GM23338 (cell line): Measurements from ENCODE around the gene LTBP2. TPM values are rescaled to one million over a fixed set of nuclear protein-coding genes. Genes with fewer than 3 reads are reported as not detected.

Experiments used
- ATAC-seq: fragments of 200-7000 bp; cut with Tn5 transposase; 3 replicates; pipeline ENCODE4 v1.9.1; 2020
- DNase-seq: peaks from one replicate; pipeline ENCODE4 v3.0.0-alpha.2; 2015; ENCODE audit warnings: low spot score
- H2AFZ ChIP-seq: fragments of 200-600 bp; sonication (generic); 2 replicates; pipeline ENCODE4 v1.8.0; 2016; ENCODE audit warnings: antibody characterized with exemption, mild to moderate bottlenecking, moderate library complexity
- H3F3A ChIP-seq: fragments of 200-600 bp; sonication (generic); replicated peaks from 2 replicates; pipeline ENCODE4 v1.8.0; 2017; ENCODE audit warnings: antibody characterized with exemption, mixed run types, low read depth
- H3K27ac ChIP-seq: fragments of 200-600 bp; sonication (generic); 2 replicates; pipeline ENCODE4 v1.6.1; 2016; ENCODE audit warnings: low read depth
- H3K27me3 ChIP-seq: fragments of 200-600 bp; sonication (generic); 2 replicates; pipeline ENCODE4 v1.8.0; 2016; ENCODE audit warnings: mild to moderate bottlenecking, mixed run types, moderate library complexity; ENCODE audit not compliant: insufficient read depth
- H3K36me3 ChIP-seq: fragments of 200-600 bp; sonication (generic); 2 replicates; pipeline ENCODE4 v1.8.0; 2016; ENCODE audit warnings: mild to moderate bottlenecking; ENCODE audit not compliant: insufficient read depth
- H3K4me1 ChIP-seq: fragments of 200-600 bp; sonication (generic); 2 replicates; pipeline ENCODE4 v1.8.0; 2016; ENCODE audit warnings: mild to moderate bottlenecking, moderate library complexity; ENCODE audit not compliant: insufficient read depth
- H3K4me2 ChIP-seq: fragments of 200-600 bp; sonication (generic); 2 replicates; pipeline ENCODE4 v1.7.1; 2017; ENCODE audit warnings: mixed run types
- H3K4me3 ChIP-seq: fragments of 200-600 bp; sonication (generic); 2 replicates; pipeline ENCODE4 v1.6.1; 2016; ENCODE audit warnings: mixed run types
- H3K79me2 ChIP-seq: fragments of 200-600 bp; sonication (generic); replicated peaks from 2 replicates; pipeline ENCODE4 v1.8.0; 2017; ENCODE audit warnings: mild to moderate bottlenecking; ENCODE audit not compliant: insufficient read depth
- H3K9me2 ChIP-seq: fragments of 200-600 bp; sonication (generic); 2 replicates; pipeline ENCODE4 v1.8.0; 2017; ENCODE audit not compliant: insufficient read depth
- H4K20me1 ChIP-seq: fragments of 200-600 bp; sonication (generic); replicated peaks from 2 replicates; pipeline ENCODE4 v1.8.0; 2017; ENCODE audit warnings: mild to moderate bottlenecking; ENCODE audit not compliant: insufficient read depth
- H3K27ac Mint-ChIP-seq: 2 replicates; pipeline ENCODE4 v1.8.0; 2020; ENCODE audit warnings: inconsistent platforms, mild to moderate bottlenecking, moderate library complexity, mixed read lengths
- H3K27me3 Mint-ChIP-seq: 3 replicates; pipeline ENCODE4 v1.8.0; 2022; ENCODE audit warnings: low read depth, mild to moderate bottlenecking, moderate library complexity, mixed read lengths, inconsistent platforms; ENCODE audit not compliant: insufficient read depth, poor library complexity
- H3K36me3 Mint-ChIP-seq: 3 replicates; pipeline ENCODE4 v1.8.0; 2021; ENCODE audit warnings: low read depth, mild to moderate bottlenecking, inconsistent platforms, moderate library complexity, mixed read lengths
- H3K4me1 Mint-ChIP-seq: 3 replicates; pipeline ENCODE4 v1.8.0; 2020; ENCODE audit warnings: mild to moderate bottlenecking, inconsistent platforms, mixed read lengths
- H3K4me3 Mint-ChIP-seq: 3 replicates; pipeline ENCODE4 v1.8.0; 2021; ENCODE audit warnings: moderate library complexity, mild to moderate bottlenecking, inconsistent platforms, mixed read lengths
- H3K9me3 Mint-ChIP-seq: 3 replicates; pipeline ENCODE4 v1.8.0; 2020; ENCODE audit warnings: moderate library complexity, mild to moderate bottlenecking, inconsistent platforms, mixed read lengths
- CREB1 ChIP-seq: fragments of 250-450 bp; sonication (Bioruptor Pico); IDR thresholded peaks from 2 replicates; pipeline ENCODE4 v1.5.0; 2020; ENCODE audit warnings: low read depth, mild to moderate bottlenecking, moderate library complexity
- ETS1 ChIP-seq: IDR thresholded peaks from 2 replicates; pipeline ENCODE4 v1.6.1; 2016; ENCODE audit warnings: antibody characterized with exemption
- EZH2 ChIP-seq: fragments of 200-600 bp; sonication (generic); IDR thresholded peaks from one replicate; pipeline ENCODE4 v1.8.0; 2017; ENCODE audit warnings: antibody characterized with exemption, mild to moderate bottlenecking, low read depth; ENCODE audit not compliant: unreplicated experiment
- EZH2phosphoT487 ChIP-seq: fragments of 200-600 bp; sonication (generic); IDR thresholded peaks from one replicate; pipeline ENCODE4 v1.8.1; 2018; ENCODE audit warnings: antibody characterized with exemption; ENCODE audit not compliant: unreplicated experiment
- JUNB ChIP-seq: IDR thresholded peaks from one replicate; pipeline ENCODE4 v1.6.1; 2016; ENCODE audit warnings: antibody characterized with exemption; ENCODE audit not compliant: unreplicated experiment
- NANOG ChIP-seq: IDR thresholded peaks from 2 replicates; pipeline ENCODE4 v1.6.1; 2016; ENCODE audit warnings: antibody characterized with exemption, borderline replicate concordance
- POLR2AphosphoS5 ChIP-seq: IDR thresholded peaks from 2 replicates; pipeline ENCODE4 v1.6.1; 2016; ENCODE audit warnings: antibody characterized with exemption, low read depth
- STAT1 ChIP-seq: IDR thresholded peaks from one replicate; pipeline ENCODE4 v1.6.1; 2016; ENCODE audit warnings: antibody characterized with exemption; ENCODE audit not compliant: unreplicated experiment
- ZNF114 ChIP-seq: fragments of 250-450 bp; sonication (Bioruptor Pico); IDR thresholded peaks from 2 replicates; pipeline ENCODE4 v1.5.0; 2020; ENCODE audit warnings: mild to moderate bottlenecking, moderate library complexity
- ZNF331 ChIP-seq: fragments of 250-450 bp; sonication (Bioruptor Pico); IDR thresholded peaks from 2 replicates; pipeline ENCODE4 v1.5.0; 2020; ENCODE audit warnings: low read depth, mild to moderate bottlenecking, moderate library complexity
- ZNF462 ChIP-seq: fragments of 250-450 bp; sonication (Bioruptor Pico); IDR thresholded peaks from 2 replicates; pipeline ENCODE4 v1.5.0; 2020; ENCODE audit warnings: mild to moderate bottlenecking, moderate library complexity
- polyA plus RNA-seq: library from polyadenylated mRNA; unstranded; fragments of >200 nt; fragmentation: Nextera tagmentation; extraction: Ambion mirVana; gene quantifications from 2 replicates; pipeline ENCODE4 v1.2.1, GENCODE V29; 2016
- total RNA-seq: library from RNA; depleted of rRNA; stranded (reverse); fragments of >200 nt; shearing (Covaris generic); gene quantifications from 2 replicates; pipeline ENCODE4 v1.2.3, GENCODE V29; 2014
- TF ChIP-seq, protein P1 (sequence below), 2 experiments: fragments of 200-600 bp in 1 of 2; sonication (generic) in 1 of 2; conservative IDR thresholded peaks; 2 replicates each; pipeline versions ENCODE4 v1.5.1 to v1.6.1; 2016 to 2017; ENCODE audit warnings: antibody characterized with exemption in 2 of 2, low read depth in 2 of 2, mild to moderate bottlenecking in 2 of 2, moderate library complexity in 1 of 2
- TF ChIP-seq, protein P2 (sequence below): IDR thresholded peaks from one replicate; pipeline ENCODE4 v1.6.1; 2018; ENCODE audit warnings: antibody characterized with exemption; ENCODE audit not compliant: unreplicated experiment

Gene LTBP2
- total and polyA plus RNA-seq, 2 experiments from 2014 or later, result 0.27 to 0.49 TPM

GRCh38 chr14:74508844-74509428 lies 103.1 kb downstream of the LTBP2 start:
- no peaks in the 10 kb centered on the region; the same call in 2 of the 3 replicates for H3K9me3 Mint-ChIP-seq

More at GRCh38 chr14:74508844-74509428, 103.1 kb downstream of the LTBP2 start:
- Histone ChIP-seq H3F3A (no peaks in the 10 kb centered on the region), H2AFZ (no peak overlapping the region; the same call in 1 of the 2 replicates), H3K4me3 (no peak overlapping the region), H3K4me2 (no peak overlapping the region), H3K4me1 (no peaks in the 10 kb centered on the region), H3K27me3 (no peaks in the 10 kb centered on the region), H4K20me1 (no peaks in the 10 kb centered on the region), H3K27ac (no peak overlapping the region), H3K79me2 (no peaks in the 10 kb centered on the region), H3K36me3 (no peaks in the 10 kb centered on the region), H3K9me2 (no peaks in the 10 kb centered on the region)
- Mint-ChIP-seq H3K27ac (no peak overlapping the region), H3K4me3 (no peak overlapping the region), H3K4me1 (peaks cover 30% of the 10 kb centered on the region), H3K27me3 (peaks cover 31% of the 10 kb centered on the region), H3K36me3 (no peaks in the 10 kb centered on the region)
- DNase-seq, result no peak
- no peak for TF ChIP-seq STAT1
- TF ChIP-seq POLR2AphosphoS5, result no peak
- TF ChIP-seq, protein P1, sequence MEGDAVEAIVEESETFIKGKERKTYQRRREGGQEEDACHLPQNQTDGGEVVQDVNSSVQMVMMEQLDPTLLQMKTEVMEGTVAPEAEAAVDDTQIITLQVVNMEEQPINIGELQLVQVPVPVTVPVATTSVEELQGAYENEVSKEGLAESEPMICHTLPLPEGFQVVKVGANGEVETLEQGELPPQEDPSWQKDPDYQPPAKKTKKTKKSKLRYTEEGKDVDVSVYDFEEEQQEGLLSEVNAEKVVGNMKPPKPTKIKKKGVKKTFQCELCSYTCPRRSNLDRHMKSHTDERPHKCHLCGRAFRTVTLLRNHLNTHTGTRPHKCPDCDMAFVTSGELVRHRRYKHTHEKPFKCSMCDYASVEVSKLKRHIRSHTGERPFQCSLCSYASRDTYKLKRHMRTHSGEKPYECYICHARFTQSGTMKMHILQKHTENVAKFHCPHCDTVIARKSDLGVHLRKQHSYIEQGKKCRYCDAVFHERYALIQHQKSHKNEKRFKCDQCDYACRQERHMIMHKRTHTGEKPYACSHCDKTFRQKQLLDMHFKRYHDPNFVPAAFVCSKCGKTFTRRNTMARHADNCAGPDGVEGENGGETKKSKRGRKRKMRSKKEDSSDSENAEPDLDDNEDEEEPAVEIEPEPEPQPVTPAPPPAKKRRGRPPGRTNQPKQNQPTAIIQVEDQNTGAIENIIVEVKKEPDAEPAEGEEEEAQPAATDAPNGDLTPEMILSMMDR (conservative IDR thresholded peaks at IDR 0.05; ENCODE audit: low read depth in 2 of 2), result no peak
- TF ChIP-seq EZH2, result no peak
- no peak for TF ChIP-seq ETS1
- no peak for TF ChIP-seq EZH2phosphoT487
- TF ChIP-seq ZNF331 (CRISPR knock-in tag), result no peak
- no peak for TF ChIP-seq CREB1 (CRISPR knock-in tag)
- TF ChIP-seq NANOG, result no peak
- TF ChIP-seq ZNF462, result no peak
- TF ChIP-seq, protein P2, sequence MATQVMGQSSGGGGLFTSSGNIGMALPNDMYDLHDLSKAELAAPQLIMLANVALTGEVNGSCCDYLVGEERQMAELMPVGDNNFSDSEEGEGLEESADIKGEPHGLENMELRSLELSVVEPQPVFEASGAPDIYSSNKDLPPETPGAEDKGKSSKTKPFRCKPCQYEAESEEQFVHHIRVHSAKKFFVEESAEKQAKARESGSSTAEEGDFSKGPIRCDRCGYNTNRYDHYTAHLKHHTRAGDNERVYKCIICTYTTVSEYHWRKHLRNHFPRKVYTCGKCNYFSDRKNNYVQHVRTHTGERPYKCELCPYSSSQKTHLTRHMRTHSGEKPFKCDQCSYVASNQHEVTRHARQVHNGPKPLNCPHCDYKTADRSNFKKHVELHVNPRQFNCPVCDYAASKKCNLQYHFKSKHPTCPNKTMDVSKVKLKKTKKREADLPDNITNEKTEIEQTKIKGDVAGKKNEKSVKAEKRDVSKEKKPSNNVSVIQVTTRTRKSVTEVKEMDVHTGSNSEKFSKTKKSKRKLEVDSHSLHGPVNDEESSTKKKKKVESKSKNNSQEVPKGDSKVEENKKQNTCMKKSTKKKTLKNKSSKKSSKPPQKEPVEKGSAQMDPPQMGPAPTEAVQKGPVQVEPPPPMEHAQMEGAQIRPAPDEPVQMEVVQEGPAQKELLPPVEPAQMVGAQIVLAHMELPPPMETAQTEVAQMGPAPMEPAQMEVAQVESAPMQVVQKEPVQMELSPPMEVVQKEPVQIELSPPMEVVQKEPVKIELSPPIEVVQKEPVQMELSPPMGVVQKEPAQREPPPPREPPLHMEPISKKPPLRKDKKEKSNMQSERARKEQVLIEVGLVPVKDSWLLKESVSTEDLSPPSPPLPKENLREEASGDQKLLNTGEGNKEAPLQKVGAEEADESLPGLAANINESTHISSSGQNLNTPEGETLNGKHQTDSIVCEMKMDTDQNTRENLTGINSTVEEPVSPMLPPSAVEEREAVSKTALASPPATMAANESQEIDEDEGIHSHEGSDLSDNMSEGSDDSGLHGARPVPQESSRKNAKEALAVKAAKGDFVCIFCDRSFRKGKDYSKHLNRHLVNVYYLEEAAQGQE, result no peak
- TF ChIP-seq ZNF114 (CRISPR knock-in tag), result no peak
- TF ChIP-seq JUNB, result no peak
- no peak for ATAC-seq
